GM18951 (cell line): Measurements from ENCODE around the gene SLC7A4.
"Not testable (repeated sequence)": the region's sequence is repeated elsewhere in the genome, so short reads cannot be mapped to it uniquely, and the experiment has no call there.

Source experiments
- POLR2A ChIP-seq: IDR thresholded peaks from 4 replicates; pipeline ENCODE4 v1.6.1; 2011; ENCODE audit warnings: mild to moderate bottlenecking; ENCODE audit not compliant: insufficient read length, insufficient read depth; ENCODE audit errors: extremely low read depth
- in situ Hi-C: fragments of 300-500 bp; cut with MboI; formaldehyde crosslinking; loops from one replicate; pipeline ENCODE4 v1.12.0; 2022; ENCODE audit warnings: low sequenced_read_pairs, mixed read lengths, inconsistent platforms; ENCODE audit not compliant: unreplicated experiment

SLC7A4 gene

GRCh38 chr22:21068681-21069276 is 36.4 kb upstream of the SLC7A4 start:
- in situ Hi-C loops: no loop called here
- no peak for TF ChIP-seq POLR2A

DNA sequence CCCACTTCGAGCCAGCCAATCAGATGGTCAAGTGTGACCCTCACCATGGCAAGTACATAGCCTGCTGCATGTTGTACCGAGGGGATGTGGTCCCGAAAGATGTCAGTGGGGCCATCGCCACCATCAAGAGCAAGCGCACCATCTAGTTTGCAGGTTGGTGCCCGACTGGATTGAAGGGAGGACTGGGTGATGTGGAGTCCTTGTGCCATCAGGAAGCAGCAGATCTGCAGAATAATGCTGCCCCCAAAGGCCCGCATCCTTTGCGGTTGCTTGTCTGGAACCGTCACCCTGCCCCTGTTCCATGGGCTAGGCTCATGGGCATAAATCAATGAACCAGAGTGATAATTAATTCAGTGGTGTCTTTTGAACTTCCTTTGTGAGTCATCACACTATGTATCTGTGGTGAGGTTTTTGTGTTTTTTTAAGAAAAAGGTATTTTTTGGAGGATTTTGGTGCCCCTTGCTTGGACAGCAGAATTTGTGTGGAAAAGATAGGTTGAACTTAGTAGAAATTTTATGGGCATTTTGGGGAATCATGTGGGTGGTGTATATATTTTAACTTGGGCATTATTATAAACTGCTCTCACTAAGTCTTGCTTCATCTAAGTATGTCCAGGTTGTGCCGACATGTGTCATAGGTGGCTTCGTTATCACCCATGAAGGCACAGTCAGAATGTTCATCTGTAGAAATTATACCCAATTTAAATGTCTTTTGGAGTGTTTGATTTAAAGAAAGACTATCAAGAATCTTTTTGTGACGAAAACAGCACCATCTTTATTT is 35.7 kb upstream of the SLC7A4 start:
- no peak for TF ChIP-seq POLR2A
- in situ Hi-C loops: no loop called here

GRCh38 chr22:21067075-21067900 is 34.9 kb upstream of the SLC7A4 start:
- TF ChIP-seq POLR2A: no peak
- in situ Hi-C loops: no loop called here

DNA sequence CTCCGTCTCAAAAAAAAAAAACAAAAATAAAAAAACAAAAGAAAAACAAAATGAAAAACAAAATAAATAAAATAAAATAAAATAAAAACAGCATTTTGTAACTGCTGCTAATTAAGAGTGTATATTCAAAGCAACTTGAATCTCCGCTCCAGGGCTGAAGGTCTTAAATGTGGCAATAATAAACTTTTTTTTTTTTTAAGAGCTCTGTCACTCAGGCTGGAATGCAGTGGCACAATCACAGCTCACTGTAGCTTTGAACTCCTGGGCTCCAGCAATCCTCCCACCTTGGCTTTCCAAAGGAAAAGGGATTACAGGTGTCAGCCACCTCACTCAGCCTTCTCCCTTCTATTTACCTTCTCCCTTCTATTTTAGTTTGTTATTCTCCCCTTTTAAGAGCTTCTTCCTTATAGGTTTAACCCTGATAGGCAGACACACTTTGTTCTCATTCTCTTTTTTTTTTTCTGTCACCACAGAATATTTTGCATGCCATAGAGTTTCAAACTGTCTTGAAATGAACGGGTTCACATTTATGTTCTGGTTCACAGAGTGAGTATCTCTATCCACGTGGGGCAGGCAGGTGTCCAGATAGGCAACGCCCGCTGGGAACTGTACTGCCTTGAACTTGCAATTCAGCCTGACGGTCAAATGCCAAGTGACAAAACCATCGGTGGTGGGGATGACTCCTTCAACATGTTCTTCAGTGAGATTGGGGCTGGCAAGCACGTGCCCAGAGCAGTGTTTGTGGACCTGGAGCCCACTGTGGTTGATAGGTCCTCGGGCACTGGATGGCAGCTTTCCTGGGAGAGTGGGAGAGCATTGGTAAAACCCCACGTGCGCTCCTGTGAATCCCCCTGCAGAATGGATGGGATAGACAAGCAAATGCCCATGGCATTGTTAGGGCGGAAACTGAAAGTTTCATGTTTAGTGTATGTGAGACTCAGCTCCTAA is 32.8 kb upstream of the SLC7A4 start:
- no peak for TF ChIP-seq POLR2A
- in situ Hi-C loops: no loop called here

- in situ Hi-C loops: not testable (repeated sequence)
Observed at GRCh38 chr22:21064425-21064824, 32.1 kb upstream of the SLC7A4 start.

- in situ Hi-C loops: not testable (repeated sequence)
Observed at GRCh38 chr22:21061660-21062321, 29.4 kb upstream of the SLC7A4 start.

DNA sequence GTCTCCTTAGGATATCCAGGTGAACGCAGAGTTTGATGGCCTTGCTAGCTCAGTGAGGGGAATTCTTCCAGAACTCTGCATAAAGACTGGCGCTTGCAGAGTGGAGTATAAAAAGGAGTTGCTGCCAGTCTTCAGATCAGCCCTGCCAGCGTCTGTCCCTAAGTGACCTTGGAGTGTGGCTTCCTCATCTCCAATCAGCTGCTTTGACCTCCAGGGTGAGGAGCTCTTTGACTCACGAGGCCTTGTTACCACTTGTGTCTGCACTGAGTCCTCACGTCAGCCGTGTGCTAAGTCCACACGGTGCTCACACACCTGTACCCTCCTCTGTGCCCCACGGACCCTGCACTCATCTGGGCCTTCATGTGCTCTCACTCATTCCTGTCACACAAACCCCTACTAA is 28.0 kb upstream of the SLC7A4 start:
- in situ Hi-C loops: not testable (repeated sequence)

GRCh38 chr22:21055880-21056319 is 23.5 kb upstream of the SLC7A4 start:
- in situ Hi-C loops: loop anchor here (10.0 kb wide), 1 partner anchor 371 kb away; no protein-coding TSS in a partner anchor
- no peak for TF ChIP-seq POLR2A

DNA sequence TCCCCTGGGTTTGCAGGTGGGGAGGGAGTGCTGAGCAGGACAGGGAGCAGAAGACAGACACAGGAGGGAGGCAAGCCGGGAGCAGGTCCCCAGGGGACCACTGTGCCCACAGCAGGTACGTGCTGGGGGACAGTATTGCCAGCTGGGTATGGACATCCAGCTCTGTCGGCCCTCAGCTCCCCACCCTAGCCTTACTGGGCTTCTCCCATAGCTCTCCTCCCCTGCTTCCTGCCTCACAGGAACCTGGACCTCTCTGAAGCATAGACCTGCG is 23.1 kb upstream of the SLC7A4 start:
- no peak for TF ChIP-seq POLR2A
- in situ Hi-C loops: loop anchor here (10.0 kb wide), 1 partner anchor 371 kb away; no protein-coding TSS in a partner anchor

- no peak for TF ChIP-seq POLR2A
- in situ Hi-C loops: loop anchor here (10.0 kb wide), 1 partner anchor 370 kb away; no protein-coding TSS in a partner anchor
Observed at GRCh38 chr22:21054714-21055563, 22.6 kb upstream of the SLC7A4 start.

GRCh38 chr22:21054046-21054713 is 21.8 kb upstream of the SLC7A4 start:
- no peak for TF ChIP-seq POLR2A
- in situ Hi-C loops: loop anchor here (10.0 kb wide), 1 partner anchor 369 kb away; no protein-coding TSS in a partner anchor
